Skeletal muscle cell (primary cell): ENCODE data around the gene DUSP7.

Source experiments
- DNase-seq: peaks from one replicate; pipeline ENCODE4 v3.0.0-alpha.2; 2010; ENCODE audit warnings: low read depth
- H3K4me3 ChIP-seq: 2 replicates; pipeline ENCODE4 v1.5.1; 2011; ENCODE audit warnings: low read depth, mild to moderate bottlenecking, control low read depth, low read length, moderate library complexity

Gene DUSP7

GRCh38 chr3:52019352-52020080 is 36.9 kb downstream of the DUSP7 start:
- no peak for DNase-seq
- no peak overlapping the region for H3K4me3 ChIP-seq

DNA sequence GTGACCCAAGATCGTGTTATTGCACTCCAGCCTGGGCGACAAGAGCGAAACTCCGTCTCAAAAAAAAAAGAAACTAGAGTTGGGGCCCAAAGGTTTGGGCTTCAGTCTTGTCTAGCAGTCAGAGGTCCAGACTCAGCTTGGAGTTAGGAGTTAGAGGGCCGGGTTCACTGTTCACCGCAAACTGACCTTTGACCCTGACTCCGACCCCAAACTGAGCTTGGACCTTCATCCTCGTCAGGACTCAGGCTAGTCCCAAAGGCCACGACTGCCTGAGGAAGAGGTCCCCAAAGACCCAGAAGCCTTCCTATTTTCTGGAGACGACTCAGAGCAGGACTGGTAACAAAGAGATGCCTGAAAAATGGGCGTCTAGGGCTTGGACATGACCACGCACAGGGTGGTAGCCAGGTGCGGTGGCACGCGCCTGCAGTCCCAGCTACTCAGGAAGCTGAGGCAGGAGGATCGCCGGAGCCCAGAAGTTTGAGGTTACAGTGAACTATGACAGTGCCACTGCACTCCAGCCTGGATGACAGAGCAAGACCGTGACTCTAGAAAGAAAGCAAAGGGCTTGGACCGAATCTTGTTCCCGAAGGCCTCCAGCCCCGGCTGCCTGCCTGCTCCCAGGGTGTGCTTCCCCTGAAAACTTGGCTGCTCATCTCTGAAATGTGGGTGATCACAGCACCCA is 37.9 kb downstream of the DUSP7 start:
- DNase-seq = no peak
- H3K4me3 ChIP-seq = no peak overlapping the region

GRCh38 chr3:52017586-52017985 is 38.8 kb downstream of the DUSP7 start:
- no peak overlapping the region for H3K4me3 ChIP-seq
- no peak for DNase-seq

DNA sequence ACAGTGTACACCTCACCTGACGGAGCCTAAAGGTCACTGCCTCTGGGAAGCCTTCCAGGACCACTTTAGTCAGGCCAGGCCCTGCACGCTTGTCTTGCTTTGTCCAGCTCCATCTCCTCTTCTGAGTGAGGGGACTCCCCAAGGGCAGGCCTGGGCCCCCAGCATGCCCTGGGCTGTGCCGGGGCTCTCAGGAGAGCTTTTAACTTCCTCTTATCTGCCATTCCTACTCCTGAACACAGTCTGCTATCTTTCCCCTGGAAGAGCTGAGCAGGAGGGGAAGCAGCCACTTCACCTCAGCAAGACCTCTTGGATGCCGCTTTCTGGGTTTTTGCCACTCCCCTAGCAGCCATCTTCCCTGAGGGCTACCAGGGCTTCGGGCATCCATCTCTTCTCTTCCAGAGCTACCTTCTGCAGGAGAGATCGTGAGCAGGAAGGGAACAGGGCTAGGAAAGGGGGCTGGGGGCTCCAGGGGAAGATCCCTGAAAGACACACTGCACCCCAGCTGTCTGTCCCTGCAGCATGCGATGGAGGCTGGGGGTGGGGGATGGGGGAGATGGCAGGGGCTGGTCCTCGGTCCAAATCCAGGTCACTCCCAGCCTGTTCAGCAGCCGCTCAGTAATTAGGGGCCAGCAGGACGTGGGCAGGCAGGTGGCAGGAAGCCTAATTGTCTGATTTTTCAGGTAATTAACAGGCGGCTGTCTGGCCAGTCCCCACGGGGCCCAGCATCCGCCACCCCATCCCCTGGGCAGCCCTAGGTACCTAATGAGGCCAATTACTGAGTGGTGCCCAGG is 40.7 kb downstream of the DUSP7 start:
- H3K4me3 ChIP-seq = no peak overlapping the region
- no peak for DNase-seq

- H3K4me3 ChIP-seq = no peak overlapping the region
- DNase-seq = no peak
Measured at GRCh38 chr3:52014613-52015012, 41.8 kb downstream of the DUSP7 start.

- H3K4me3 ChIP-seq = no peak overlapping the region
- DNase-seq = no peak
Measured at GRCh38 chr3:52013802-52014598, 42.4 kb downstream of the DUSP7 start.

GRCh38 chr3:52012699-52013098 is 43.7 kb downstream of the DUSP7 start:
- no peak overlapping the region for H3K4me3 ChIP-seq
- no peak for DNase-seq

- no peak overlapping the region for H3K4me3 ChIP-seq
- DNase-seq = no peak
Measured at GRCh38 chr3:52010431-52010830, 45.9 kb downstream of the DUSP7 start.

DNA sequence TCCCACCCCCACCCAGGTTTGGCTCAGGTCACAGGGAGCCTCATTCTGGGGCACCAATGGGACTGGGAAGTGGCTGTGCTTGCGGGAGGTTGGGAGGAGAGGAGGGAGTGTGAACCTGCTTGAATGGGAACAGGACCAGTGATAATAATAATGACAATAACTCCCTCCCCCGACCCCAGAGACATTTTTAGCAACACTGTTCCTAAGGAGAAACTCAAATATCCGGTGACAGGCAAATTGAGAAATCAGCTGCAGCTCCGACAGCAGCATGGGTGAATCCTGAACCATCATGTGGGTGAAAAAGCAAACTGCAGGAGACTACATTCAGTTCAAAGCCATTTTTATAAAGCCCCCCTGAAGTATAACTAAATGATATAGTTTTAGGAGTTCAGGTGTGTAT is 49.1 kb downstream of the DUSP7 start:
- DNase-seq = no peak
- no peak overlapping the region for H3K4me3 ChIP-seq

DNA sequence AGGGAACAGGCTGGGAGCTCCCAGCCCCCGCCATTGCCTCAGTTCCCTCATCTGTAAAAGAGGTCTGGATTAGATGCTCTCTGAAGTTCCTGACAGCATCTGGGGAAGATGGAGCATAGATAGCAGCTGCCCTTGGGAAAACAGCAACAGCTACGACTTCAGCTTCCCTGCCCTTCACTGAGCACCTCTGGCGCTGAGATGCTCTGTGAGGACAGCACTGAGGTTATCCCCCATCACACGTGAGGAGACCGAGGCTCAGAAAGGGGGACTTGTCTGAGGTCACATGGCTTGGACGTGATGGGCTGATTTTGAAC is 49.6 kb downstream of the DUSP7 start:
- H3K4me3 ChIP-seq = no peak overlapping the region
- DNase-seq = no peak

- no peak for DNase-seq
- H3K4me3 ChIP-seq = no peak overlapping the region
Measured at GRCh38 chr3:52006017-52006819, 50.2 kb downstream of the DUSP7 start.

- H3K4me3 ChIP-seq = no peak overlapping the region
- peak; percentile 56 for DNase-seq
Measured at GRCh38 chr3:52005571-52005986, 50.8 kb downstream of the DUSP7 start.

DNA sequence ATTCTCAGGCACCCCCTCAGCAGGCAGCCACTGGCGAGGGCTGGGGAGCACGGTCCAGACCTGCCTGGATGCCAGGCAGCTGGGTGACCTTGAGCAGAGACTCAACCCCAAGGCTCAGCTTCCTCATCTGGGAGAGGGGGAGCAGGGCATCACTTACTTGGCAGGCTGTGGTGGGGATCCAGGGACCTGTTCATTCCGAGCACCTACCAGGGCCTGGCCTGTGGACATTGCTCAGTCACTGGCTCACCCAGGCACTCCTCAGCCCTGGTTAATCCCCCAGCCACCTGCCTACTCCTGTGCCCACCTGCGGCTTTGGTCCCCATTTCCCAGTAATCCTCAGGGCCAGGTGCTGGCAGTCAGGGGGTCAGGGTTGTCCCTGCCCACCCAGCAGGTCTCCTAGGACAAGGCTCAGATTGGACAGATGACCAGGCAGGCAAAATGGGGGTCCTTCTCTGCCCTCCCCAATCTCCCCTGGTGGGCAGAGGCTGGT is 51.4 kb downstream of the DUSP7 start:
- DNase-seq = no peak
- H3K4me3 ChIP-seq = no peak overlapping the region

GRCh38 chr3:52004163-52004787 is 52.1 kb downstream of the DUSP7 start:
- peak; percentile 20 for DNase-seq

GRCh38 chr3:52002748-52003147 is 53.6 kb downstream of the DUSP7 start:
- no peak for DNase-seq

More at GRCh38 chr3:52004163-52004787, 52.1 kb downstream of the DUSP7 start:
- H3K4me3 ChIP-seq = no peak overlapping the region

DNA sequence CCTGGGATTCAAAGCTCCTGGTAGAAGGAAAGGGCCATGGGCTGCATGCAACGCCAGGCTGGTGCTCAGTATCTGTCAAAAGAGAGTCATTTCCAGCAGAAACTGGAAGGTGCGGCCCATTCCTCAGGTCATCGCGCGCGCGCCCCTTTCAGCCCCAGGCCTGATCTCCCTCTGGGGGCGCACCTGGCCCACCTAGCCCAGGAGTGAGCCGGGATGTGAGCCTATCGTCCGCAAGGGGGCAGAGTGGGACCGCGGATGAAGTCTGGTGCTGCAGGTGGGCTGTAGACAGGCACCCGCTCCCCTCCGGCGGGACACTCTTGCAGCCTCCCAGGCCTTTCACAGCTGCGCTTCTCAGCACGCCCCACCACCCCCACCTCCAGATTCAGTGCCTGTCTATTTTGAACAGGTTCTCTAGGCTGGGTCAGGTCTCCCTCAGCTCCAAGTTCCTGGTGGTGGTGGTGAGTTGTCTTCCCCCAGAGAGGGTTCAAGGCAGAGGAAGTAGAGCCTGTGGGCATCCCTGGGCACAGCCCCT is 54.9 kb downstream of the DUSP7 start:
- no peak for DNase-seq
- H3K4me3 ChIP-seq = no peak overlapping the region

More at GRCh38 chr3:52002748-52003147, 53.6 kb downstream of the DUSP7 start:
- no peak overlapping the region for H3K4me3 ChIP-seq

GRCh38 chr3:51999846-52000245 is 56.5 kb downstream of the DUSP7 start:
- H3K4me3 ChIP-seq = no peak overlapping the region
- no peak for DNase-seq
